HG03039 (cell line): ENCODE measurements around the gene GAK.

Experiments used
- ATAC-seq: cut with Tn5 transposase; IDR thresholded peaks from one replicate; pipeline ENCODE4 v1.9.1; 2021; ENCODE audit warnings: mild to moderate bottlenecking, moderate library complexity; ENCODE audit not compliant: unreplicated experiment

Gene GAK

DNA sequence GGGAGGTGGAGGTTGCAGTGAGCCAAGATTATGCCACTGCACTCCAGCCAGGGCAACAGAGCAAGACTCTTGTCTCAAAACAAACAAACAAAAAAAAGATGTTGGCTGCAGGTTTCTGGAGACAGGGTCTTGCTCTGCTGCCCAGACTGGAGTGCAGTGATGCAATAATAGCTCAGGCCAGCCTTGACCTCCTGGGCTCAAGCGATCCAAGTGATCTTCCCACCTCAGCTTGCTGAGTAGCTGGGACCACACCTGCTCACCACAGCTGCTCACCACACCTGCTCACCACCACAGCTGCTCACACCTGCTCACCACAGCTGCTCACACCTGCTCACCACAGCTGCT, 76.3 kb downstream of the GAK start:
- ATAC-seq = no peak

- ATAC-seq = no peak
These were observed 77.8 kb downstream of the GAK start for GRCh38 chr4:854356-854755.

GRCh38 chr4:853416-853781, 78.7 kb downstream of the GAK start:
- ATAC-seq = no peak

GRCh38 chr4:851701-852430, 80.2 kb downstream of the GAK start:
- ATAC-seq = no peak

GRCh38 chr4:850323-850945, 81.7 kb downstream of the GAK start:
- ATAC-seq = no peak

DNA sequence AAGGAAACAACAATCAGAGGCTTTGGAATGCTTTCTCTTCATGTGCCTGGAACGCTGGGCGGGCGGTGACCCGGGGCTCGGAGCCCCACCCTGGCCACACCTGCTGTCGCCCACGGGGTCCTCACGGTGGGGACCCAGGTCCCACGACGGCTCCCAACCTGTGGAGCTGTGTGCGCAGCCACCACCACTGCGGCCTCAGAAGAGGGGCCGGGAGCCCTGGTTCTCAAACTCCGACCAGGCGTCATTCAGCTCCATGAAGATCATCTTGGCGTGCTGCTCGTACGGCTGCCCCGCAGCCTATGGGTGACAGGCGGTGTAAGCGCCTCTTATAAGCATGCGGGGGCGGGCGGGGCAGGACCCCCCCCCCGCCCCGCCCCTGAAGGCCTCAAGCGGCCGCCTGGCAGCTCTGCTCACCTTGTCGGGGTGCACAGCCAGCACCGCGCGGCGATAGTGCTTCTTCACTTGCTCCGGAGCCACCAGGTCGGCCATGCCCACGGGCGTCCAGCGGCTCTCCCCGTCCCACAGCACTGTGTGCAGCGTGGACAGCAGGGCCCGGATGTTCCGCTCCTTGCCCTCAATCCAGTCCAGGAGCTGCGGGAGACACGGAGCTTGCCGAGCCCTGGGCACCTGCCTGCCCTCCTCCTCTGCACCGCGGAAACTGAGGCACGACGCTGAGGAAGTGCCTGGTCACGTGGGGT, 82.5 kb downstream of the GAK start:
- no peak for ATAC-seq

- no peak for ATAC-seq
These were observed 83.2 kb downstream of the GAK start for GRCh38 chr4:848803-849477.

DNA sequence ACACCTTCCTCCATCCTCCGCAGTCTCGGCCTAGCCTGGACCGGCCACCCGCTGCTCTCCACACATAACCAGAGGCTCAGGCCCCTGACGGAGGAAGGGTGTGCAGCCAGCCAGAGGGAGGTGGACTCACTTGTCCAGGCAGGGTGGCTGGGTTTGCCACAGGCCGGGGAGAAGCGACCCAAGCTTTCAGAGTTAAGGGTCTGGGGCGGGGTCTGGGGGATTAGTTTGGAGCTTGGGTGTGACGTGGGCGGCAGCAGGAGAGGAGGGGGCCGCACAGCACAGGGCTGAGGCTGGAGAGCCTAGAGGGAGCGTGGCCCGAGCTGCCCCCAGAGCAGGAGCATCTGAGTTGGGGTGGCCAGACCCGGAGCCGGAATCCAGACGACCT, 83.8 kb downstream of the GAK start:
- ATAC-seq = no peak

GRCh38 chr4:845836-846251, 86.3 kb downstream of the GAK start:
- ATAC-seq = no peak

DNA sequence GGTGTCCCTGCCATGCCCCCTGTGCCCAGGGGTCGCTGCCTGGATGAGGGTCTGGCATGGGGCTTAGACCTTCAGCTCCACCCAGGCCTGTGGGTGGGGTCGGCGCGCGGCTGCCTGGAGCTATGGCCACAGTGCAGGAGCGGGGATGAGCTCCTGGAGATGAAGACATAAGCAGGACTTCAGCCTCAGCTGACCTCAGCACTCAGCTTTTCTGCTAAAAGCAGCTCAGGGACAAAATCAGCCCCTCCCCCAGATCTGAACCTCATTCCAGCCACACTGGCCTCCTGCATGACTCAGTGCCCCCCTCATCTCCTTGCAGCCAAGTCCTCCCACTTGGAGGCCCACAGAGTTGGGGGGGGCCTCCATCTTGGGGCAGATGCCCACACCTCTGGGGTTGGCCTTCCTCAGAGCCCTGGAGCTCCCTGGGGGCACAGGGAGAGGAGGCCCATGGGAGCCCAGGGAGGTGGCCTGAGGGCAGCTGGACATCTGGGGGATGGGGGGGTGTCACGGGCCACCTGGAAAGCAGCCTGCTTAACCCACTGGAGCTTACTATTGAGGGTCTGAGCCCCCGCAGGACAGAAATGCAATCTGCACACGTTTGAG, 86.8 kb downstream of the GAK start:
- ATAC-seq = no peak

GRCh38 chr4:844752-845232, 87.3 kb downstream of the GAK start:
- no peak for ATAC-seq

DNA sequence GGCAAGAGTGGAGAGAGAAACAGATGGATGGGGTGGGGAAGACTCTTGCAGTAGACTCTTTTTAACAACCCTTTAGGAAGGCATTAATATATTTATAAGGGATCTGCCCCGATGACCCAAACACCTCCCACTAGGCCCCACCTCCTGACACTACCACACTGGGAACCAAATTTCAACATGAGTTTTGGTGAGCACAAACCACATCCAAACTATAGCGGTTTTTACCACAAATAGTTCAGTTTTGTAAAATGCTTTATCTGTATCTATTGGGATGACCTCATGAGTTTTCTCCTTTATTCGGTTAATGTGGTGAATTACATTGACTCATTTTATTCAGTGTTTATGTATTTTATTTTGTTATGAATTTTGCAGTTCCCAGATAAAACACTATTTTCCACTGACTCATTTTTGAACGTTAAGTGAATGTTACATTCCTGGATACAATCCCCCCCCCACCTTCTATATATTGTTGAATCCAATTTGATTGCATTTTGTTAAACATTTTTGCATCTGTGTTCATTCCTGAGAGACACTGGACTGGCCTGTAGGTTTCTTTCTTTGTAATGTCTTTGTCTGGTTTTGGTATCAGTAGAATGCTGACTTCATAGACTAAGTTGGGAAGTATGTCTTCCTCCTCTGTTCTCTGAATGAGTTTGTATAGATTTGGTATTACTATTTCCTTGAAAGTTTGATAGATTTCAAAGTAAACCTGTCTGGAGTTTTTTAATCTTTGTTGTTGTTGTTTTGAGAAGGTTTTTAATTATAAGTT, 92.3 kb downstream of the GAK start:
- ATAC-seq = no peak

DNA sequence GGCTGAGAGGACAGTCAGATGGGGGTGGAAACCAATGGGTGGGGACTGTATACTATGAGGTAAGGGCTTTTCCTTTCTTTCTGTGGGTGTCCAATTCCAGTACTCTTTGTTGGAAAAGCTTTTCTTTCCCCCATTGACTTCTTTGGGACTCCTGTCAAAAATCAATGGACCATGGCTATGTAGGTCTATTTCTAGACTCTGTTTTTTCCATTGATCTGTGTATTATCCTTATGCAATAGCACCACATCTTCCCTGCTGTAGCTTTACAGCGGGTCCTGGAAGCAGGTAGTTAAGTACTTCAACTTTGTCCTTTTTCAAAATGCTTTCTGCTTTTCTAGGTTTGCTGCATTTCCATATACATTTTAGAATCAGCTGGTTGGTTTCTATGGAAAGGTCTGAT, 94.3 kb downstream of the GAK start:
- ATAC-seq = no peak

GRCh38 chr4:836750-837301, 95.3 kb downstream of the GAK start:
- no peak for ATAC-seq

- ATAC-seq = no peak
These were observed 96.1 kb downstream of the GAK start for GRCh38 chr4:836003-836511.

DNA sequence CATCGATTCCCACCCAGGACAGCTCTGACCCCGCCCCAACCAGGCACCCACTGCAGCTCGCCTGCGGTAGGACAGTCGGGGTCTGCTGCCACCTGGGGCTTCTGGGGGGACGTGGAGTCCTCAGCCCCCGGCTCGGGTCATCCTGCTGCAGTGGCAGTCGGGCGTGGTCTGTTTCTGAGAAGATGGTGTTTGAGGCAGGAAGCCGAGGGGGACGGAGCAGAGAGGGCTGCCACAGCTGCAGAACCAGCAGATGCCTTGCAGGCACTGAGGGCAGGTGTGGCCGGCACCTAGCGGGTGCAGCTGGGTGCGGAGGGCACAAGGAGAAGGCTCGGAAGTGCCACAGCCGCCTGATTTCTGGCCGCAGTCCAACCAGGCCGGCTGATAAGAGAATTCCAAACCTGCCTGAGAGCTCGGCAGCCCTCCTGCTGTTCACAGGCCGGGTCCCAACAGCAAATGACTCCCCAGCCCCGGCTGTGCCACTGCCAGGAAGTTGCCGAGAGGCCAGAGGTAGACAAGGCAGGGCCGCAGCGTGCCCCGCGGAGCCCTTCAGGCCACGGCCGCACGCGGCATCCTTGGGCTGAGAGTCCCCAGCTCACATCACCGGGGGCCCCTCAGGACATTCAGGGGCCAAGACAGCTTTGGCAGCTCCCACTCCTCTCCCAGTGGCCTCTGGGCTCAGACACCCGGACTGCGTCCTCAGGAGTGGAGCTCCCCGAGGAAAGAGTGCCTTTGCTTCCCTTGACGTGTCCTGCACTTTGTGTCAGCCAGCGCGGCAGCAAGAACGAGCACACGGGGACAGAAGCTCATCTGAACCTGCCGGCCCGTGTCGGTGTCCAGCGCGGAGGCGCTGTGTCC, 96.7 kb downstream of the GAK start:
- no peak for ATAC-seq

DNA sequence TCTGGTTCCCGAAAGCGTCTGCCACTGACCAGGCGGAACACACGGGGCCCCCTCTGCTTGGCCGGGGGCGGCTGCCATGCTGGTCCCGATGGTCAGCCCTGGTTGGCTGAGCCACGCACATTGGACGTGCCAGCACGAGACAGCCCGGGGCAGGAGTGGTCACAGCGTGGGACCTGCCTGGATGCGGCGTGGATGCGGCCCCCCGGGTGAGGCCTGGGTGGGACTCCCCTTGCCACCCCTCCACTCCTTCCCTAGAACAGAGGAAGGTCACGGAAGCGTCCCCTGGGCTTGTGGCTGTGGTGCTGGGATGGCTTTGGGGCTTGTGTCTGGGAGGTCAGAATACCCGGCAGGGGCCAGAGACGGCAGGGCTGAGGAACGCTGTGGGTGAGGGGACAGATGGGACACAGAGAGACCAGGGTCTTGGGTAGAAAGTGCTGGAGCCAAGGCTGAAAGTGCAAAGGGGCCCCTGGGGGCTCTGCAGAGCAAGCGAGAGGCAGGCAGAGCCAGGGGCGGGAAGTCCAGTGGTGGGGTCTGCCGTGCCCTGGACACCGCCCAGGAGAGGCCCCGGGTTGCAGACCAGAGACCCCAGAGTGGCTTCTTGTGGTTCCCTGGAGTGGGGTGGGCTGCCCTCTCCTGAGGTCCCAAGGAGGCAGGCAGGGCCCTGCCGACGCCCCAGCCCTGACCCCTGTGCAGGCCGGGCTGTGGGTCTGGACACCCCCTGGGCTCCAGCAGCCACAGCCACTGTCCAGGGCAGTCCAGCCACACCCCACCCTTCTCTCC, 97.6 kb downstream of the GAK start:
- no peak for ATAC-seq

- no peak for ATAC-seq
These were observed 98.3 kb downstream of the GAK start for GRCh38 chr4:833731-834367.
